Panc1 (cell line): ENCODE measurements around the gene CNN2. TPM values are rescaled to one million over a fixed set of nuclear protein-coding genes. Genes with fewer than 3 reads are reported as not detected.

Experiments used
- ATAC-seq: fragments of 200-7000 bp; cut with Tn5 transposase; 2 replicates; pipeline ENCODE4 v1.9.1; 2020; ENCODE audit warnings: mild to moderate bottlenecking, moderate library complexity
- BruUV-seq: library from RNA; stranded (reverse); fragments of 400-500 nt; replicated peaks from 2 replicates; lab custom pipeline; 2021; lab: Mats Ljungman, UMichigan
- CTCF ChIA-PET: fragments of 300-600 bp; sonication (Branson Sonifier 250); formaldehyde crosslinking; loops from one replicate; lab custom pipeline; 2022; ENCODE audit warnings: antibody characterized with exemption; lab: Charles Lee
- POLR2A ChIA-PET: fragments of 300-600 bp; sonication (Branson Sonifier 250); formaldehyde crosslinking; loops from one replicate; lab custom pipeline; 2022; ENCODE audit warnings: antibody characterized with exemption; lab: Charles Lee
- DNase-seq: peaks from one replicate; pipeline ENCODE4 v3.0.0-alpha.2; 2010; ENCODE audit warnings: low read depth, low spot score
- H3K27ac ChIP-seq: 2 replicates; pipeline ENCODE4 v1.5.1; 2011; ENCODE audit warnings: mild to moderate bottlenecking, low read length, inconsistent platforms
- H3K27me3 ChIP-seq: fragments of 200-500 bp; sonication (Bioruptor generic); 2 replicates; pipeline ENCODE4 v1.6.0; 2014; ENCODE audit warnings: low read length, inconsistent platforms; ENCODE audit not compliant: control insufficient read depth, insufficient read depth
- H3K36me3 ChIP-seq: fragments of 200-500 bp; sonication (Bioruptor generic); 2 replicates; pipeline ENCODE4 v1.5.1; 2014; ENCODE audit warnings: inconsistent platforms, mild to moderate bottlenecking, low read length, moderate library complexity; ENCODE audit not compliant: control insufficient read depth, insufficient read depth
- H3K4me1 ChIP-seq: 2 replicates; pipeline ENCODE4 v1.5.1; 2011; ENCODE audit warnings: inconsistent platforms, mild to moderate bottlenecking, low read length, moderate library complexity; ENCODE audit not compliant: control insufficient read depth, insufficient read depth
- H3K4me3 ChIP-seq, 2 experiments: 2 replicates each; pipeline ENCODE4 v1.5.1; 2011 to 2012; ENCODE audit warnings: low read depth in 2 of 2, low read length in 2 of 2, mild to moderate bottlenecking in 2 of 2, inconsistent platforms in 1 of 2, moderate library complexity in 1 of 2
- H3K9me3 ChIP-seq: fragments of 200-500 bp; sonication (Bioruptor generic); 2 replicates; pipeline ENCODE4 v1.5.1; 2014; ENCODE audit warnings: low read depth, mild to moderate bottlenecking, inconsistent platforms, low read length, moderate library complexity; ENCODE audit not compliant: control insufficient read depth, insufficient read depth
- POLR2AphosphoS5 ChIP-seq: IDR thresholded peaks from 2 replicates; pipeline ENCODE4 v1.6.1; 2012; ENCODE audit warnings: mild to moderate bottlenecking, low read depth, low read length, moderate library complexity
- SIN3A ChIP-seq: IDR thresholded peaks from 2 replicates; pipeline ENCODE4 v1.6.1; 2012; ENCODE audit warnings: low read depth, mild to moderate bottlenecking, low read length, moderate library complexity, borderline replicate concordance; ENCODE audit not compliant: insufficient read depth
- TCF7L2 ChIP-seq: IDR thresholded peaks from 2 replicates; pipeline ENCODE4 v1.6.1; 2011; ENCODE audit warnings: mild to moderate bottlenecking, low read depth, low read length, inconsistent platforms
- in situ Hi-C: cut with HindIII; loops from 2 replicates; pipeline ENCODE4 v1.10.0; 2016; ENCODE audit warnings: low sequenced_read_pairs, low pct_unique_long_range_greater_than_20kb
- intact Hi-C: fragments of 100-400 bp; cut with micrococcal nuclease; formaldehyde crosslinking; loops from one replicate; pipeline ENCODE4 v1.10.0; 2022; ENCODE audit not compliant: unreplicated experiment
- total RNA-seq: library from RNA; stranded (reverse); gene quantifications from one replicate; pipeline ENCODE4 v1.2.1, GENCODE V29; 2021; ENCODE audit not compliant: unreplicated experiment
- TF ChIP-seq, protein P1 (sequence below), 2 experiments: IDR thresholded peaks; 2 replicates each; pipeline ENCODE4 v1.6.1; 2011 to 2012; ENCODE audit warnings: low read depth in 2 of 2, control low read depth in 1 of 2, low read length in 1 of 2, mild to moderate bottlenecking in 1 of 2, moderate library complexity in 1 of 2; ENCODE audit not compliant: insufficient read depth in 1 of 2
- TF ChIP-seq, protein P2 (sequence below): fragments of 450-650 bp; IDR thresholded peaks from 2 replicates; pipeline ENCODE4 v1.5.1; 2017; ENCODE audit warnings: mild to moderate bottlenecking

CNN2 gene
- total RNA-seq, 1 experiment from 2014 or later: 203 TPM

DNA sequence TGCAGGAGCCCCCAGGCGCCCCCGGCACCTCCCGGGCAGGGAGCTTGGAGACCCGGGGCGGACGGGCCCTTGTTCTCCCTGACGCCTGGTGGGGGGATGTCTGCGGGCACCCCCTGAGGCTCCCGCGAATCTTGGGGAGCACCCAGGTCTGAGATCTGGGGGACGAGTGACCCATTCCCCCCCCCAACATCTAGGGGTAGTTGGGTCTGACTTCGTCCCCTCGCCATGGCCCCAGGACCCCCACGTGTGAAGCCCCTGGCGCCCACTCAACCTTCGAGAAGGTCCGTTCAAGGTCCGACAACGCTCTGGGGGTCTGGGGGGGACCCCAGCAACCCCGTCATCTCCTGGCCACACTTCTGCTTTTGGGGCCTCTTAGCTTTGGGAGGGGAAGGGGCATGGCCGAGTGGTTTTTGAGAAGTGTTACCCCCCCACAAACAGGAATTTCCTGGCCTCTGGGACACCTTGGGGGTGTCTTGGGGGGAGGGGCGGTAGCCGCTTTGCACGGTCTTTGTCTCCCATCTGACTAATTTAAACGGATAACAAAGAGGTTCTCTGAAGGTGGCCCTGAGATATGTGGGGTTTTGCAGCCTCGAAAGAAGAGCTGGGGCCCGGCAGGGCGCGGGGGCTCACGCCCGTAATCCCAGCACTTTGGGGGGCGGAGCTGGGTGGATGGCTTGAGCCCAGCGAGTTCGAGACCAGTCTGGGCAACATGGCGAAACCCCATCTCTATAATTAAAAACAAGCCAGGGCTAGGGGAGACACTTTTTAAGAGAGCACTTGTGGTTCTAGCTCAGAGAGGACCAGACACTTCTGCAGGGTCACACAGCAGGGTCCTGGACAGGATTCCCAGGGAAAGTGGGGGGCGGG, 608 bp downstream of the CNN2 start:
- CTCF ChIA-PET: interaction anchor here (0.6 kb wide), 1 partner anchor 253 kb away, joined by 3 read pairs; no protein-coding TSS in a partner anchor
- peaks cover 8% of the 10 kb centered on the region for H3K4me1 ChIP-seq
- in situ Hi-C loops: no loop called here
- TF ChIP-seq, protein P1, sequence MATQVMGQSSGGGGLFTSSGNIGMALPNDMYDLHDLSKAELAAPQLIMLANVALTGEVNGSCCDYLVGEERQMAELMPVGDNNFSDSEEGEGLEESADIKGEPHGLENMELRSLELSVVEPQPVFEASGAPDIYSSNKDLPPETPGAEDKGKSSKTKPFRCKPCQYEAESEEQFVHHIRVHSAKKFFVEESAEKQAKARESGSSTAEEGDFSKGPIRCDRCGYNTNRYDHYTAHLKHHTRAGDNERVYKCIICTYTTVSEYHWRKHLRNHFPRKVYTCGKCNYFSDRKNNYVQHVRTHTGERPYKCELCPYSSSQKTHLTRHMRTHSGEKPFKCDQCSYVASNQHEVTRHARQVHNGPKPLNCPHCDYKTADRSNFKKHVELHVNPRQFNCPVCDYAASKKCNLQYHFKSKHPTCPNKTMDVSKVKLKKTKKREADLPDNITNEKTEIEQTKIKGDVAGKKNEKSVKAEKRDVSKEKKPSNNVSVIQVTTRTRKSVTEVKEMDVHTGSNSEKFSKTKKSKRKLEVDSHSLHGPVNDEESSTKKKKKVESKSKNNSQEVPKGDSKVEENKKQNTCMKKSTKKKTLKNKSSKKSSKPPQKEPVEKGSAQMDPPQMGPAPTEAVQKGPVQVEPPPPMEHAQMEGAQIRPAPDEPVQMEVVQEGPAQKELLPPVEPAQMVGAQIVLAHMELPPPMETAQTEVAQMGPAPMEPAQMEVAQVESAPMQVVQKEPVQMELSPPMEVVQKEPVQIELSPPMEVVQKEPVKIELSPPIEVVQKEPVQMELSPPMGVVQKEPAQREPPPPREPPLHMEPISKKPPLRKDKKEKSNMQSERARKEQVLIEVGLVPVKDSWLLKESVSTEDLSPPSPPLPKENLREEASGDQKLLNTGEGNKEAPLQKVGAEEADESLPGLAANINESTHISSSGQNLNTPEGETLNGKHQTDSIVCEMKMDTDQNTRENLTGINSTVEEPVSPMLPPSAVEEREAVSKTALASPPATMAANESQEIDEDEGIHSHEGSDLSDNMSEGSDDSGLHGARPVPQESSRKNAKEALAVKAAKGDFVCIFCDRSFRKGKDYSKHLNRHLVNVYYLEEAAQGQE (IDR thresholded peaks at IDR 0.05; ENCODE audit: insufficient read depth in 1 of 2, low read depth in 2 of 2, low read length in 1 of 2): no peak
- TF ChIP-seq TCF7L2: no peak
- TF ChIP-seq, protein P2, sequence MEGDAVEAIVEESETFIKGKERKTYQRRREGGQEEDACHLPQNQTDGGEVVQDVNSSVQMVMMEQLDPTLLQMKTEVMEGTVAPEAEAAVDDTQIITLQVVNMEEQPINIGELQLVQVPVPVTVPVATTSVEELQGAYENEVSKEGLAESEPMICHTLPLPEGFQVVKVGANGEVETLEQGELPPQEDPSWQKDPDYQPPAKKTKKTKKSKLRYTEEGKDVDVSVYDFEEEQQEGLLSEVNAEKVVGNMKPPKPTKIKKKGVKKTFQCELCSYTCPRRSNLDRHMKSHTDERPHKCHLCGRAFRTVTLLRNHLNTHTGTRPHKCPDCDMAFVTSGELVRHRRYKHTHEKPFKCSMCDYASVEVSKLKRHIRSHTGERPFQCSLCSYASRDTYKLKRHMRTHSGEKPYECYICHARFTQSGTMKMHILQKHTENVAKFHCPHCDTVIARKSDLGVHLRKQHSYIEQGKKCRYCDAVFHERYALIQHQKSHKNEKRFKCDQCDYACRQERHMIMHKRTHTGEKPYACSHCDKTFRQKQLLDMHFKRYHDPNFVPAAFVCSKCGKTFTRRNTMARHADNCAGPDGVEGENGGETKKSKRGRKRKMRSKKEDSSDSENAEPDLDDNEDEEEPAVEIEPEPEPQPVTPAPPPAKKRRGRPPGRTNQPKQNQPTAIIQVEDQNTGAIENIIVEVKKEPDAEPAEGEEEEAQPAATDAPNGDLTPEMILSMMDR: no peak
- no peak for TF ChIP-seq POLR2AphosphoS5
- no peak for TF ChIP-seq SIN3A
- H3K4me3 ChIP-seq: peak overlapping the region; percentile 82 to 94
- ATAC-seq (peak; percentile 8; the same call in 1 of the 2 replicates), DNase-seq (no peak)
- H3K27ac ChIP-seq: peak overlapping the region; percentile 94
- H3K27me3 ChIP-seq: no peaks in the 10 kb centered on the region
- no peaks in the 10 kb centered on the region for H3K9me3 ChIP-seq
- TSS peak; percentile 95 for BruUV-seq
- H3K36me3 ChIP-seq: peaks cover 9% of the 10 kb centered on the region; the same call in 1 of the 2 replicates
- POLR2A ChIA-PET: interaction anchor here (0.5 to 1.0 kb wide), 2 partner anchors 10 to 34 kb away, joined by 4 to 13 read pairs; no protein-coding TSS in a partner anchor
- intact Hi-C loops: no loop called here

DNA sequence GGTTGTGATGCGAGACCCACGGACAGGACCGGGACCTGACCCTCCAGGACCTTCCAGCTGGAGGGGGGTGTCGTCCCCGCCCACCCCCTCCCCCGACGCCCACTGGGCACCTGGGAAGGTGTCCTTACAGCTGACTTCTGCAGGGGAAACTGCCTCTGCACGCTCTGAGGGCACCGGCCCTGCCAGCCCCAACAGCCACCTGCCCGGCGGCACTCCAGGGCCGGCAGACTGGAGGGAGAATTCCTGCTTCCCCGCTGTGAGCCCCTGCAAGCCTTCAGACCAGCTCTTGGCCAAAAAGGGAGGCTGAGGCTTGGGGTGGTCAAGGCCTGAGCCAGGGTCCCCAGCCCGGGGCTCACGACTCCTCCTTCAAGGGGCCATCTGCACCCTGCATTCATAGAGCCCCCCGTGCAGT, 1.2 kb downstream of the CNN2 start:
- Histone ChIP-seq H3K27ac (peak overlapping the region; percentile 94), H3K36me3 (peaks cover 9% of the 10 kb centered on the region; the same call in 1 of the 2 replicates), H3K4me1 (peaks cover 8% of the 10 kb centered on the region), H3K9me3 (no peaks in the 10 kb centered on the region), H3K27me3 (no peaks in the 10 kb centered on the region), H3K4me3 (peak overlapping the region; percentile 82 to 94)
- intact Hi-C loops: no loop called here
- DNase-seq (no peak), ATAC-seq (peak; percentile 23; the same call in 1 of the 2 replicates)
- CTCF ChIA-PET: interaction anchor here (0.6 kb wide), 1 partner anchor 348 kb away, joined by 7 read pairs; no protein-coding TSS in a partner anchor
- in situ Hi-C loops: no loop called here
- POLR2A ChIA-PET: interaction anchor here (0.5 kb wide), 1 partner anchor 34 kb away, joined by 13 read pairs; no protein-coding TSS in a partner anchor
- TF ChIP-seq POLR2AphosphoS5 (no peak), SIN3A (no peak), TCF7L2 (no peak)
- TF ChIP-seq, protein P1 (IDR thresholded peaks at IDR 0.05; ENCODE audit: insufficient read depth in 1 of 2, low read depth in 2 of 2, low read length in 1 of 2): no peak
- TF ChIP-seq, protein P2: no peak
- no TSS peak for BruUV-seq
